ENCODE results near the gene ACLY.
A peak's percentile ranks its signal among the peaks of the same experiment; 100 is the strongest.
"Not testable (repeated sequence)": the region's sequence is repeated elsewhere in the genome, so short reads cannot be mapped to it uniquely, and the experiment has no call there.

ACLY gene

DNA sequence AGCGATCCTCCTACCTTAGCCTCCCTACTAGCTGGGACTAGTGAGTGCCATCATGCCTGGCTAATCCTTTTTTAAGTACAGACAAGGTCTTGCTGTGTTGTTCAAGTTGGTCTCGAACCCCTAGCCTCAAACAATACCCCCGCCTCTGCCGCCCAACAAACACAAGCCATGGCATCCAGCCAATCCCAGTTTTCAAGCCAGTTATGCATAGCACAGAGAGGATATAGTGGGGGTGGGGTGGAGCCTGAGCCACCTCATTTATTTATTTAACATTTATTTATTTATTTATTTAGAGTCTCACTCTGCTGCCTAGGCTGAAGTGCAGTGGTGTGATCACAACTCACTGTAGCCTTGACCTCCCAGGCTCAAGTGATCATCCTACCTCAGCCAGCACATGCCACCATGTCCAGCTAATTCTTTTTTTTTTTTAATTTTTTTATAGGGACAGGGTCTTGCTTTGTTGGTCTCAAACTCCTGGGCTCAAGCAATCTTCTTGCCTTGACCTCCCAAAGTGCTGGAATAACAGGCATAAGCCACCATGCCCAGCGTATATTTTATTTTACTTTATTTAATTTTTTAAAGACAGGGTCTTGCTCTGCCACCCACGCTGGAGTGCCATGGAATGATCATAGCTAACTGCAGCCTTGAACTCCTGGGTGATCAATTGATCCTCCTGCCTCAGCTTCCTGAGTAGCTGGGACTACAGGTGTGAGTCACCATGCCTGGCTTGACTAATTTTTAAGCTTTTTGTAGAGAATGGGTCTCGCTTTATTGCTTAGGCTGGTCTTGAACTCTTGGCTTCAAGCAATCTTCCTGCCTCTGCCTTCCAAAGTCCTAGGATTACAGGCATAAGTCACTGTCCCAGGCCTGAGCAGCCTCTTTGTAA is 27.4 kb downstream of the ACLY start:
- Mint-ChIP-seq H3K9me3 (no peaks in the 10 kb centered on the region), H3K4me3 (no peak overlapping the region), H3K27me3 (no peaks in the 10 kb centered on the region), H3K4me1 (no peaks in the 10 kb centered on the region), H3K27ac (no peak overlapping the region), H3K36me3 (peaks cover 50% of the 10 kb centered on the region)
- CTCF ChIA-PET = no interaction called here
- no peak for DNase-seq

DNA sequence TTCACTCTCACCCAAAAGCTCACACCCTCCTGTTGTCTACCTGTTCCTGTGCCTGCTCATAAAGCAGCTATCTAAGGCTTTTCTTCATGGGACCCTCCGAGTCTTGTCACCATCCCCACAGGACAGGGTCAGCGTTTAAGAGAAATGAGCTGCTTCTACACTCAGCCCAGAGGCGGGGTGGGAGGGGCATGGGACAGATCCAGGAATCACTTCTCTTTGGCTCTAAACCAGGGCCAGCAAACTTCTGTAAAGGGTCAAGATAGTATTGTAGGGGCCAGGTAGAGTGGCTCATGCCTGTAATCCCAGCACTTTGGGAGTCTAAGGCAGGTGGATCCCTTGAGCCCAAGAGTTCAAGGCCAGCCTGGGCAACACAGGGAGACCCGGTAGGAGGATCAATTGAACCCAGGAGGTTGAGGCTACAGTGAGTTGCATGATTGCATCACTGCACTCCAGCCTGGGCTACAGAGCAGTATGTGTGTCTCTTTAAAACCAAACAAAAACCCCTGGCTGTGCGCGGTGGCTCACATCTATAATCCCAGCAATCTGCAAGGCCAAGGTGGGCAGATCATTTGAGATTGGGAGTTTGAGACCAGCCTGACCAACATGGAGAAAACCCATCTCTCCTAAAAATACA is 30.3 kb downstream of the ACLY start:
- DNase-seq = no peak
- H3K4me3 Mint-ChIP-seq = no peak overlapping the region
- peaks cover 49% of the 10 kb centered on the region for H3K36me3 Mint-ChIP-seq
- H3K27ac Mint-ChIP-seq = no peak overlapping the region
- CTCF ChIA-PET = interaction anchor here (2.5 kb wide), 1 partner anchor 15 kb away, joined by 6 read pairs; no protein-coding TSS in a partner anchor
- H3K4me1 Mint-ChIP-seq = no peaks in the 10 kb centered on the region
- H3K27me3 Mint-ChIP-seq = no peaks in the 10 kb centered on the region
- no peaks in the 10 kb centered on the region for H3K9me3 Mint-ChIP-seq

DNA sequence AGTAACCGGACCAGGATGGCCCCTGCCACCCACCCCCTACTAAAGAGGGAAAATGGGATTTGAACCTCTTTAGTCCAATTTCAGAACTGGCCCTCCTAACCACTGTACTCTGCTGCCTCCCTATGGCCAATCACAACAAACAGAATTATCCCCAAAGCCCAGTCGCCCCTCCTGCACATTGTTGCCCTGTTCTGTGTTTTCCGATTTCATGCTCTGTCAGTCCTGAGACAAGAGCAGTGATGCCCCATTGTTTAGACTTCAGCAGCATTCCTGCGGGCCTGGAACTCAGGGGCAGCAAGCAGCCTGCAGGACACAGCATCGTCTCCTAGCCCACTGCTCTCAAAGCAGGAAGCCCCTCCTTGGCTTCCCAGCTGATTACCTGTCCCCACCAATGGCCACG is 33.0 kb downstream of the ACLY start:
- Mint-ChIP-seq H3K36me3 (peaks cover 49% of the 10 kb centered on the region), H3K9me3 (no peaks in the 10 kb centered on the region), H3K4me3 (no peak overlapping the region), H3K27ac (no peak overlapping the region), H3K4me1 (no peaks in the 10 kb centered on the region), H3K27me3 (no peaks in the 10 kb centered on the region)
- peak; percentile 25 for DNase-seq
- CTCF ChIA-PET = no interaction called here

DNA sequence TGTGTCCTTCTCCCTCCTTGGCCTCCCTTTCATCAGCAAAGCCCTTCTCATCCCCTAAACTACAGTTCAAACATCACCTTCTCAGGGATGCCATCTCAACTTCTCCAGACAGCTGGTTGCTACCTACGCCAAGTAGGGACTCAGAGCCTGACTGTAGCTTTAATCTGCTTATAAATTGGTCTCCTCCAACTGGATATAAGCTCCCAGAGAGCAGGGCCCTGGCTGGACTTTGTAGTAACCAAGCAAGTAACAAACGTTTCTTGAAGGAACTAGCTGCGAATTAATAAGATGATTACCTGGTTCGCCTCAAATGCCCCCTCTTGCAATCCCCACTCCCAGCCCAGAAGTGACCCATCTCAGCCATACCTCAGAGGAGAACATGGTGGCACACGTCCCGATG is 36.0 kb downstream of the ACLY start:
- Mint-ChIP-seq H3K27me3 (no peaks in the 10 kb centered on the region), H3K27ac (peak overlapping the region; percentile 71), H3K9me3 (no peaks in the 10 kb centered on the region), H3K36me3 (peaks cover 63% of the 10 kb centered on the region), H3K4me1 (no peaks in the 10 kb centered on the region), H3K4me3 (no peak overlapping the region)
- CTCF ChIA-PET = interaction anchor here (0.6 kb wide), 1 partner anchor 157 kb away, joined by 3 read pairs; no protein-coding TSS in a partner anchor
- DNase-seq = no peak

DNA sequence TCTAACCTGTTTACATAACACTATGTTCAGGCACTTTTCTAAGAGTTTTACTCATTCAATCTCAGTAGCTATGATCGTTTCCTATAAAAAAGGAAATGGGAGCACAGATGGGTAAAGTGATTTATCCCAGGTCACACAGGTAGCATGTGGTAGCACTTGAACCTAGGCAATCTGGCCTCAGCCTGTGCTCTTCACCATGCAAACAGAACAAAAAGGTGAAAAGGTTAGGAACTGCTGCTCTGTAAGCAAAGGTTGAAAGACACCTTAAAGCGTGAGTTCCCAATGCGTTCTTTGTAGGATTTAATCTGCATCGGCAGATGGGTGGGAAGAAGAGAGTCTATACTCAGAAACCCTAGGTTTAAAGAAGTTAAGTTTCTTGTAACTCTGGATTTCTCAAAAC is 38.6 kb downstream of the ACLY start:
- no peak for DNase-seq
- Mint-ChIP-seq H3K9me3 (no peaks in the 10 kb centered on the region), H3K36me3 (peaks cover 55% of the 10 kb centered on the region), H3K4me3 (no peak overlapping the region), H3K4me1 (no peaks in the 10 kb centered on the region), H3K27ac (no peak overlapping the region), H3K27me3 (no peaks in the 10 kb centered on the region)
- CTCF ChIA-PET = no interaction called here

DNA sequence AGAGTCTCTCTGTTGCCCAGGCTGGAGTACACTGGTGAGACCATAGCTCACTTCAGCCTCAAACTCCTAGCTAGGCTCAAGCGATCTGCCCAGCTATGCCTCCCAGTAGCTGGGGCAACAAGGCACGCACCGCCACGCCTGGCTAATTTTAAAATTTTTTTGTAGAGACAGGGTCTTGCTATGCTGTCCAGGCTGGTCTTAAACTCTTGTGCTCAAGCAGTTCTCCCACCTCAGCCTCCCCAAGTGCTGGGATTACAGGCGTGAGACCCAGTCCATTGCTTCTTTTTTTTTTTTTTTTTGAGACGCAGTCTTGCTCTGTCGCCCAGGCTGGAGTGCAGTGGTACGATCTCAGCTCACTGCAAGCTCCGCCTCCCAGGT is 44.5 kb downstream of the ACLY start:
- H3K27ac Mint-ChIP-seq, H3K4me3 Mint-ChIP-seq, H3K27me3 Mint-ChIP-seq, DNase-seq, H3K4me1 Mint-ChIP-seq, H3K9me3 Mint-ChIP-seq: not testable (repeated sequence)
- peaks cover 62% of the 10 kb centered on the region for H3K36me3 Mint-ChIP-seq
- CTCF ChIA-PET = interaction anchor here (0.8 to 2.0 kb wide), 2 partner anchors 13 to 178 kb away, joined by 3 to 6 read pairs; no protein-coding TSS in a partner anchor

DNA sequence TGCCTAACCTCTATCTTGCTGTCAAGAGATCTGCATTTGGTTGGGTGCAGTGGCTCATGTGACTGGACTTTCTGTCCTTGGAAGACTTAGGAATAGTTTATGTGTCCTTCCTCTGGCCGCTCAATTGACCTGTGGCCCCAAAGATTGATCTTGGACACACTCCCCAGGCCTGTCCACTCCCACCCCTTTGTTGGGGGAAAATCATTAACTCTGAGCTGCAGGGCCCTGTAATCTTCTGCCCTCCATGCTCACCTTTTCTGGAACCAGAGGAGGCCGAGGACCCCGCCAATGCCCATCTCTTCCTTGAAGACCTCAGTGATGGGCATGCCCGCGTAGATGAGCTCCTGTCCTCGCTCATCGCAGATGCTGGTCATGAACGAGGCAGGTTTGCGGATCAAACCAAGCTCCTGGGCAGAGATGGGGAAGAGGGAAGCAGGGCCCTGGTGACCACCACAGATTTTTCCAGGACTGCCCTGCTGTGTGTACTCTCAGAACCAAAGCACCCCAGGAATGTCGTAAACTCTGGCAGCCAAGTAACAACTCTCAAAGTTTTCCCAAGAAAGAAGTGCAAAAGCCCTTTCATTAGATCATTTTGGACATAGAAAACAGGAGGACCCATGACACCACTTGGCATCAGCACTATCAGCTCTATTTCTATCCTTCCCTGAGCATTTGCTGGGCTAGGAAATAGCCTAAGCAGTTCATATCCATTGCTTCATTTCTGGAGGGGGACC is 45.0 kb downstream of the ACLY start:
- DNase-seq = no peak
- CTCF ChIA-PET = interaction anchor here (0.8 to 2.0 kb wide), 2 partner anchors 14 to 178 kb away, joined by 3 to 6 read pairs; no protein-coding TSS in a partner anchor
- Mint-ChIP-seq H3K9me3 (no peaks in the 10 kb centered on the region), H3K4me1 (peaks cover 11% of the 10 kb centered on the region), H3K36me3 (peaks cover 60% of the 10 kb centered on the region), H3K27me3 (no peaks in the 10 kb centered on the region), H3K4me3 (no peak overlapping the region), H3K27ac (no peak overlapping the region)

DNA sequence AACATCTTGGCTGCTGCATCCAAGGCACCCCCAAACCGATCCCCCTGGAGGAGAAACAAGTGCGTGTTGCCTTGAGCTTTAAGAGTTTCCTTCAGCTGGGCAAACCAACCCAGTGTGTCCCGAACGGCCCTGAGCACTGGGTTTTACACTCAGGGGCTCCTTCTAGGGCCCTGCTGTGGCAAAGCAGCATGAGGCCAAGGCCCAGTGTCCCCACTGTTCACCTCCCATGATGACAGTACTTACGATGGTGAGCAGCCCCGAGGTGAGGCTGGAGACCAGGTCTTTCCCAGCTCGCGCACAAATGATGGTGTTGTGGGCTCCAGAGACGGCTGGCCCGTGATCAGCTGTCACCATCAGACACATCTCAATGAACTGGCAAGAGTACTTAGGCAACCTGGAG is 47.0 kb downstream of the ACLY start:
- H3K27me3 Mint-ChIP-seq = no peaks in the 10 kb centered on the region
- H3K4me1 Mint-ChIP-seq = peaks cover 26% of the 10 kb centered on the region
- H3K36me3 Mint-ChIP-seq = peaks cover 58% of the 10 kb centered on the region
- no peaks in the 10 kb centered on the region for H3K9me3 Mint-ChIP-seq
- no peak for DNase-seq
- H3K27ac Mint-ChIP-seq = no peak overlapping the region
- no peak overlapping the region for H3K4me3 Mint-ChIP-seq
- CTCF ChIA-PET = no interaction called here

DNA sequence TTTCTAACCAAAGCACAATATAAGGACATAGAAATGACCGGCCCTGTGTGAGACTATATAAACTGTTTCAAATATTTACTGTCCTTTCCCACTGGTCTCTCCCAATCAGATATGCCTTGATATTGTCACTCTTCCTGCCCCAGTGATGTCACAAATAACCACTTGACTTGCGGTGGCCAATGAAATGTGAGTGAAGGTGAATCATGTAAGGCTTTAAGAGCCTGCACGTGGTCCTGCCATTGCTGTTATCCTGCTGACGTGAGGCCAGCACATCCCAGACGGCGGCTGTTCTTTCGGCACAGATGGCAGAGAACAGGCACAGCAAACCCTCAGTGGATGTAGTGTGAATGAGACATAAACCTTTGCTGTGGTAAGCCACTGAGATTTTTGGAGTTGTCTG is 48.1 kb downstream of the ACLY start:
- peaks cover 51% of the 10 kb centered on the region for H3K36me3 Mint-ChIP-seq
- H3K27ac Mint-ChIP-seq = no peak overlapping the region
- H3K9me3 Mint-ChIP-seq = no peaks in the 10 kb centered on the region
- CTCF ChIA-PET = interaction anchor here (0.6 kb wide), 1 partner anchor 8 kb away, joined by 3 read pairs; no protein-coding TSS in a partner anchor
- no peak for DNase-seq
- no peak overlapping the region for H3K4me3 Mint-ChIP-seq
- H3K4me1 Mint-ChIP-seq = peaks cover 27% of the 10 kb centered on the region
- H3K27me3 Mint-ChIP-seq = no peaks in the 10 kb centered on the region

DNA sequence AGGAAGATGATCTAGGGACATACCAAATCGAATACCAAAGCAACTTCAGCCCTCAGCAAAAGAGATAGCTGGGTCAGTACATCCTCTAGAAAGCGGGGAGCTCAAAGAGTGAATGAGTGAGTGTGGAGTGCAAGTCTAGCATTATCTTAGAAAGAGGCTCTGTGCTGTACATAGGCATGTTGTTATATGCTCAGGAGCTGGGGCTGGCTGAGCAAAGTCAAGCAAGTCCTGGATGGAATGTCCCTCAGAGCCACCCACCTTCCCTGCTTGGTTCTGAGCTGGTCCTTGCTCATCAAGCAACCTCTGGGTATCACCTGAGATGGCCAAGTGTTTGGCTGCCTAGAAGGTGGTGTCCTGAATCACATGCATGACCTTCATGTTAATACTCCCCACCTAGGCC is 48.7 kb downstream of the ACLY start:
- H3K4me3 Mint-ChIP-seq = no peak overlapping the region
- peaks cover 51% of the 10 kb centered on the region for H3K36me3 Mint-ChIP-seq
- peaks cover 30% of the 10 kb centered on the region for H3K4me1 Mint-ChIP-seq
- H3K27me3 Mint-ChIP-seq = no peaks in the 10 kb centered on the region
- DNase-seq = no peak
- H3K27ac Mint-ChIP-seq = no peak overlapping the region
- no peaks in the 10 kb centered on the region for H3K9me3 Mint-ChIP-seq
- CTCF ChIA-PET = interaction anchor here (0.6 kb wide), 1 partner anchor 9 kb away, joined by 3 read pairs; no protein-coding TSS in a partner anchor

DNA sequence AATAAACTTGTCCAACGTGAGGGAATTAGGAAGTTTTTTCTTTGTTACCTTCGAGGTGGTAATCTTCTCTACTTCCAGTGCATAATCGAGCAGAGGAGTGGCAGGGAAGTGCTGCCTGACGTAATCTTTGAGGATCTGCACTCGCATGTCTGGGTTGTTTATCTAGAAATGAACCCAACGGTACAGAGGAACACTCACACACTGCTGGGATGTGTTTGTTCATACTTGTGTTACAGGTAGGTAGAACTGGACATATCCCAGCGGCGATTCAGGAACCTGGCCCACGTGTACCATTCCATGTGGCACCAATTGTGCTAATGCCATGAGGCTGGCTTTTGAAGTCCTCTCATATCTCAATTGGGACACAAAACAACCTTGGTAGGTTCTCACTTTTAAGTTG is 49.3 kb downstream of the ACLY start:
- Mint-ChIP-seq H3K27me3 (no peaks in the 10 kb centered on the region), H3K9me3 (no peaks in the 10 kb centered on the region), H3K4me3 (no peak overlapping the region), H3K36me3 (peaks cover 49% of the 10 kb centered on the region), H3K27ac (no peak overlapping the region), H3K4me1 (peaks cover 30% of the 10 kb centered on the region)
- CTCF ChIA-PET = no interaction called here
- no peak for DNase-seq

DNA sequence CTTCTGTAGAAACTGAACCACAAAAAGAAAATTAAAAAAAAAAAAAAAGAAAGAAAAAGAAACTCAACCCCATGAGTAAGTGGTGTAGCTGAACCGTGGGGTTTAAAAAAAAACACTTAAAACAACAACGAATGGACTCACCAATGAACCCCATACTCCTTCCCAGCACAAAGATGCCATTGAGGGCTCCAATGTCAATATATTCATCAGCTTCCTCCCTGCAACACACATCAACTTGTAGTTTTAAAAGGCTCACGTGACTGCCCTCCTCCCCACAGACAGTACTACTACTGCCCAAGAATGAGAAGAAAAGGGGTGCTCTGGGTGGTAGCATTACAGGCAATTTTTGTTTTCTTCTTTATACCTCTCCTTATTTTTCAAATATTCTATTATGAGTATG is 50.2 kb downstream of the ACLY start:
- CTCF ChIA-PET = interaction anchor here (0.6 kb wide), 1 partner anchor 36 kb away, joined by 3 read pairs; no protein-coding TSS in a partner anchor
- Mint-ChIP-seq H3K27ac (peak overlapping the region; percentile 88), H3K9me3 (no peaks in the 10 kb centered on the region), H3K4me3 (no peak overlapping the region), H3K36me3 (peaks cover 45% of the 10 kb centered on the region), H3K4me1 (peaks cover 30% of the 10 kb centered on the region), H3K27me3 (no peaks in the 10 kb centered on the region)
- peak; percentile 23 for DNase-seq

DNA sequence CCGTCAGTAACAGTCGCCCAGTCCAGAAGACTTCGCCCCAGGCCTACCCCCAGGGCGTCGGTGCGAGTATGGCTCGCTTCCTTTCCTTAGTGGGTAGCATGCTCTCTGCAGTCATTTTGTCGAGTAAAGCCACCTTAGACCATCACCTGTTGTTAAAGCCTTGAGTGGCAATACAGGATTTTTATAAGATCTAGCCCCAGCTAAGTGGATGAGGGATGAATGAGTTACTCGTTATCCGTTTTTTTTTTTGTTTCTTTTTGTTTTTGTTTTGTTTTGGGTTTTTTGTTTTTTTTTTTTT is 53.2 kb downstream of the ACLY start:
- H3K27ac Mint-ChIP-seq = no peak overlapping the region
- CTCF ChIA-PET = no interaction called here

DNA sequence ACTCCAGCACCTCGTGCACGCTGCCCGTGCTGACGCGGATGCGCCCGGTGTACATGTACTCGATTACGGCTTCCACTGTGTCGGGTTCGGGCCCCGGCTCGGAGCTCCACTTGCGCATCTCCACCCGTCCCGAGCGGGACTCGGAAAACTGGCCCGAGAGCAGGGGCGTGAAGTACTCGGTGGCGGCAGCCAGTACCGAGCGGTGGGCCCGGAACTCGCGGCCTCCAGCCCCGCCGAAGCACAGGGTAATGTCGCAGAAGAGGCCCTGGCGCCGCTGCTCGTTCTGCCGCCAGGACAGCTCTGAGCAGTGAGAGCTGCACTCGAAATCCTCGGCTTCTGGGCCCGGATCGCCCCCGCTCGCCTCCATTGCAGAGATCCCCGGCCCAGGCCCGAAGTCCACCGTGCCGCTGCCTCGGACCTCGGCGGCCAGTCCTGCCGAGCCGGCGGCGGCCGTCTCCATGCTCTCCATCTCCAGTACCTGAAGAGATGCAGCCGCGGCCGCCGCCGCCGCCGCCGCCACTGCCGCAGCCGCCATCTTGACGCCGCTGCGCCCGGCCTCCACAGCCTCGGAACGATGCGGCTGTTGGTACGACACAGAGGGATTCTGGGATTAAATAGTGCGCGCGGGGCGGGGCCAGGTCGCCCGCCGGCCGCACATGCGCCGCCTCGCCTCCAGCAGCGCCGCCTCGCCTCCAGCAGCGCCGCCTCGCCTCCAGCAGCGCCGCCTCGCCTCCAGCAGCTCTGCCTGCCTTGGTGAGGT is 53.7 kb downstream of the ACLY start, which contains the start of gene KLHL11:
Gene KLHL11, minus strand, starts transcription at position 588 of the 760 bp plus-strand sequence. Its CDS starts 53 bp downstream, at position 535.
- Mint-ChIP-seq H3K4me3 (no peak within 1 kb of the TSS), H3K4me1 (peaks cover 37% of the 10 kb centered on the region), H3K36me3 (peaks cover 16% of the 10 kb centered on the region), H3K27ac (no peak within 1 kb of the TSS), H3K27me3 (no peaks in the 10 kb centered on the region), H3K9me3 (no peaks in the 10 kb centered on the region)
- CTCF ChIA-PET = interaction anchor here (1.5 kb wide), 1 partner anchor 30 kb away, joined by 3 read pairs; no protein-coding TSS in a partner anchor
- DNase-seq = peak; percentile 92

More for the DNA sequence above, 53.2 kb downstream of the ACLY start:
- no peaks in the 10 kb centered on the region for H3K9me3 Mint-ChIP-seq
- H3K4me1 Mint-ChIP-seq = peaks cover 36% of the 10 kb centered on the region
- no peak for DNase-seq
- H3K27me3 Mint-ChIP-seq = no peaks in the 10 kb centered on the region
- no peak overlapping the region for H3K4me3 Mint-ChIP-seq
- peaks cover 21% of the 10 kb centered on the region for H3K36me3 Mint-ChIP-seq

All from activated naive CD4-positive, alpha-beta T cell treated with anti-CD3 and anti-CD28 coated beads, Interleukin-2, amount 10 ng/mL, durations not matched to agents 7 days and 5 days (primary cell).